VCaP (cell line): ENCODE measurements around the gene EYA3.

Experiments
- H3K27ac ChIP-seq: fragments of 450-650 bp; 2 replicates; pipeline ENCODE4 v1.5.1; 2017
- CTCF ChIP-seq: fragments of 450-650 bp; conservative IDR thresholded peaks from 2 replicates; pipeline ENCODE4 v1.5.1; 2017; ENCODE audit warnings: mild to moderate bottlenecking, moderate library complexity

EYA3 gene

GRCh38 chr1:28096210-28097099 lies 8.0 kb upstream of the EYA3 start:
- TF ChIP-seq CTCF, result no peak
- H3K27ac ChIP-seq, result no peak overlapping the region

GRCh38 chr1:28091043-28091781 lies 2.8 kb upstream of the EYA3 start:
- TF ChIP-seq CTCF, result peak; percentile 90
- H3K27ac ChIP-seq, result peak overlapping the region; percentile 93

GRCh38 chr1:28087614-28088167 lies 719 bp downstream of the EYA3 start:
- H3K27ac ChIP-seq, result peak overlapping the region; percentile 93
- peak; percentile 27; the same call in 1 of the 2 replicates for TF ChIP-seq CTCF

GRCh38 chr1:28086651-28087050 lies 1.8 kb downstream of the EYA3 start:
- no peak for TF ChIP-seq CTCF
- peak overlapping the region; percentile 93 for H3K27ac ChIP-seq

GRCh38 chr1:28085129-28085528 lies 3.3 kb downstream of the EYA3 start:
- TF ChIP-seq CTCF, result no peak
- H3K27ac ChIP-seq, result peak overlapping the region; percentile 5; the same call in 1 of the 2 replicates

- no peak for TF ChIP-seq CTCF
These were observed 4.5 kb downstream of the EYA3 start for GRCh38 chr1:28083876-28084275.

More at GRCh38 chr1:28083876-28084275, 4.5 kb downstream of the EYA3 start:
- peak overlapping the region; percentile 30; the same call in 1 of the 2 replicates for H3K27ac ChIP-seq
